Psoas muscle (tissue), 8 donors: ENCODE measurements around the gene DOCK1. TPM values are rescaled to one million over a fixed set of nuclear protein-coding genes. Genes with fewer than 3 reads are reported as not detected.

Experiments used
- ATAC-seq, 4 donors: fragments of 200-7000 bp; cut with Tn5 transposase; one replicate each; pipeline ENCODE4 v1.9.1; 2020; ENCODE audit warnings: moderate library complexity in 3 of 4, mild to moderate bottlenecking in 2 of 4
- DNase-seq, 2 donors: peaks; one replicate each; pipeline ENCODE4 v3.0.0-alpha.2; 2020
- H3K27ac ChIP-seq: fragments of 200-600 bp; one replicate; pipeline ENCODE4 v1.8.0; 2022
- H3K27me3 ChIP-seq, 3 donors: fragments of 200-600 bp in 1 of 3; one replicate each; pipeline versions ENCODE4 v1.6.1 to v1.8.0; 2013 to 2022; ENCODE audit warnings: low read length in 2 of 3, mild to moderate bottlenecking in 2 of 3, moderate library complexity in 1 of 3; ENCODE audit not compliant: insufficient read depth in 3 of 3
- H3K36me3 ChIP-seq, 2 donors: fragments of 200-600 bp in 1 of 2; one replicate each; pipeline versions ENCODE4 v1.6.1 to v1.8.0; 2013 to 2022; ENCODE audit warnings: low read depth in 1 of 2, mild to moderate bottlenecking in 1 of 2, moderate library complexity in 1 of 2; ENCODE audit not compliant: insufficient read depth in 1 of 2
- H3K4me1 ChIP-seq: fragments of 200-600 bp; one replicate; pipeline ENCODE4 v1.8.0; 2022
- H3K4me3 ChIP-seq: fragments of 200-600 bp; one replicate; pipeline ENCODE4 v1.8.0; 2022; ENCODE audit warnings: mild to moderate bottlenecking
- H3K9me3 ChIP-seq: fragments of 200-600 bp; one replicate; pipeline ENCODE4 v1.8.0; 2022
- CTCF ChIP-seq: fragments of 200-600 bp; IDR thresholded peaks from one replicate; pipeline ENCODE4 v1.8.0; 2022; ENCODE audit warnings: antibody characterized with exemption
- WGBS, 3 donors: extraction: QIAGEN DNeasy Blood & Tissue Kit; methylation state at CpG; one replicate each; pipeline versions ENCODE4 v1.1.6 to v1.1.7; 2013; 5-methylcytosine and 5-hydroxymethylcytosine counted together
- intact Hi-C, 2 donors: fragments of 100-400 bp; cut with DNase I; formaldehyde crosslinking; loops; one replicate each; pipeline versions ENCODE4 v1.11.0 to v1.14.2; 2022
- polyA plus RNA-seq, 3 donors: library from polyadenylated mRNA; stranded (reverse); fragments of 200-250 nt; gene quantifications; one replicate each; pipeline ENCODE4 v1.2.3, GENCODE V29; 2013
- total RNA-seq, 4 donors: library from RNA; stranded (reverse); fragmentation: NEBNext Ultra II Directional in 2 of 4; extraction: Animal tissue kit (Norgen Biotek cat#: 25700) in 2 of 4; gene quantifications; one replicate each; pipeline versions ENCODE4 v1.2.1 to v1.2.4, GENCODE V29; 2021 to 2023
- donor health status: healthy with polysubstance abuse.
- donor health status: DM: no; HTN: no; CAD: no; lungs with moderate emphysema.
- donor health status: Bipolar disorder and iron deficiency.
- donor health status: healthy.
- donor health status: DM: yes; HTN: yes; CAD: no.
- donor health status: DM: no; HTN: no; CAD: no.
- donor health status: DM: no; HTN: no; CAD: no.
- donor health status: DM: yes; HTN: yes; CAD: no.

Gene DOCK1
- total and polyA plus RNA-seq, 7 donors = 2.1 to 11.3 (median 5.4) TPM

- no peaks in the 10 kb centered on the region for H3K36me3 ChIP-seq
- no peak for TF ChIP-seq CTCF
- intact Hi-C loops = no loop called here
- no peaks in the 10 kb centered on the region for H3K4me1 ChIP-seq
- H3K9me3 ChIP-seq = no peaks in the 10 kb centered on the region
- no peak overlapping the region for H3K4me3 ChIP-seq
- DNase-seq (no peak), ATAC-seq (no peak)
- no peak overlapping the region for H3K27ac ChIP-seq
- WGBS, 3 donors = 88 to 92% (median 90%) methylated on average over 9 of the region's 9 CpGs
- no peaks in the 10 kb centered on the region for H3K27me3 ChIP-seq
Observed at GRCh38 chr10:127410030-127410429, 504.8 kb downstream of the DOCK1 start.

- Histone ChIP-seq H3K4me3 (no peak overlapping the region), H3K27ac (no peak overlapping the region), H3K4me1 (no peaks in the 10 kb centered on the region), H3K9me3 (no peaks in the 10 kb centered on the region), H3K27me3 (no peaks in the 10 kb centered on the region), H3K36me3 (no peaks in the 10 kb centered on the region)
- DNase-seq = peak in 1 of 2 donors; percentile 18
- no peak for TF ChIP-seq CTCF
- intact Hi-C loops = no loop called here
- WGBS, 3 donors = 95 to 96% (median 95%) methylated on average over 10 of the region's 10 CpGs
- ATAC-seq = no peak
Observed at GRCh38 chr10:127411062-127411461, 505.8 kb downstream of the DOCK1 start.

- no peak for ATAC-seq
- Histone ChIP-seq H3K27ac (no peak overlapping the region), H3K27me3 (no peaks in the 10 kb centered on the region), H3K9me3 (no peaks in the 10 kb centered on the region), H3K4me3 (no peak overlapping the region), H3K36me3 (no peaks in the 10 kb centered on the region), H3K4me1 (no peaks in the 10 kb centered on the region)
- 92 to 94% (median 93%) methylated on average over 11 of the region's 11 CpGs for WGBS, 3 donors
- DNase-seq = no peak
- intact Hi-C loops = no loop called here
- TF ChIP-seq CTCF = no peak
Observed at GRCh38 chr10:127413326-127413725, 508.1 kb downstream of the DOCK1 start.

GRCh38 chr10:127414024-127414423 lies 508.8 kb downstream of the DOCK1 start:
- H3K27ac ChIP-seq = no peak overlapping the region
- TF ChIP-seq CTCF = no peak
- intact Hi-C loops = no loop called here
- H3K4me3 ChIP-seq = no peak overlapping the region
- no peaks in the 10 kb centered on the region for H3K36me3 ChIP-seq
- DNase-seq (no peak), ATAC-seq (no peak)
- H3K4me1 ChIP-seq = no peaks in the 10 kb centered on the region
- no peaks in the 10 kb centered on the region for H3K9me3 ChIP-seq
- 85 to 87% (median 86%) methylated on average over 9 of the region's 9 CpGs for WGBS, 3 donors
- H3K27me3 ChIP-seq = no peaks in the 10 kb centered on the region

- Histone ChIP-seq H3K27me3 (no peaks in the 10 kb centered on the region), H3K9me3 (no peaks in the 10 kb centered on the region), H3K4me1 (no peaks in the 10 kb centered on the region), H3K27ac (no peak overlapping the region), H3K36me3 (peaks cover 0 to 8% of the 10 kb centered on the region in 2 donors), H3K4me3 (no peak overlapping the region)
- 86 to 92% (median 90%) methylated on average over 9 of the region's 9 CpGs for WGBS, 3 donors
- intact Hi-C loops = no loop called here
- ATAC-seq (no peak), DNase-seq (no peak)
- no peak for TF ChIP-seq CTCF
Observed at GRCh38 chr10:127415116-127415515, 509.9 kb downstream of the DOCK1 start.
